HepG2 (cell line): ENCODE measurements around the gene DIPK1B. TPM values are rescaled to one million over a fixed set of nuclear protein-coding genes. Genes with fewer than 3 reads are reported as not detected.

Experiments
- GABPA ChIP-seq, 2 experiments: IDR thresholded peaks; 2 replicates each; pipeline ENCODE4 v1.6.1; 2011 to 2016; ENCODE audit warnings: low read depth in 2 of 2, low read length in 1 of 2, missing biosample characterization in 1 of 2, missing genetic modification characterization in 1 of 2
- GABPB1 ChIP-seq: IDR thresholded peaks from 2 replicates; pipeline ENCODE4 v1.6.1; 2016; ENCODE audit warnings: mild to moderate bottlenecking, missing genetic modification reagents, moderate library complexity, missing compliant biosample characterization
- GLMP ChIP-seq: sonication (generic); formaldehyde crosslinking; IDR thresholded peaks from 2 replicates; pipeline ENCODE4 v1.9.0; 2021; ENCODE audit warnings: missing genetic modification reagents, mild to moderate bottlenecking, borderline replicate concordance
- HCFC1 ChIP-seq: fragments of 150-350 bp; IDR thresholded peaks from 2 replicates; pipeline ENCODE4 v1.6.1; 2014; ENCODE audit warnings: low read depth, low read length
- KDM1A ChIP-seq: IDR thresholded peaks from 2 replicates; pipeline ENCODE4 v1.6.1; 2016; ENCODE audit warnings: missing compliant biosample characterization
- KLF12 ChIP-seq: sonication (generic); formaldehyde crosslinking; IDR thresholded peaks from 2 replicates; pipeline ENCODE4 v1.4.0; 2020; ENCODE audit warnings: missing genetic modification reagents, borderline replicate concordance
- MEIS1 ChIP-seq: sonication (generic); formaldehyde crosslinking; IDR thresholded peaks from 2 replicates; pipeline ENCODE4 v1.9.0; 2021; ENCODE audit warnings: mild to moderate bottlenecking, missing genetic modification reagents, moderate library complexity, borderline replicate concordance
- NFYB ChIP-seq: sonication (generic); formaldehyde crosslinking; IDR thresholded peaks from 2 replicates; pipeline ENCODE4 v1.4.0; 2020; ENCODE audit warnings: missing genetic modification reagents
- PHF21A ChIP-seq: sonication (generic); formaldehyde crosslinking; IDR thresholded peaks from 2 replicates; pipeline ENCODE4 v1.5.0; 2020; ENCODE audit warnings: mild to moderate bottlenecking, missing genetic modification reagents
- RAD51 ChIP-seq: fragments of 450-650 bp; IDR thresholded peaks from 2 replicates; pipeline ENCODE4 v1.6.1; 2016; ENCODE audit warnings: borderline replicate concordance
- REL ChIP-seq: sonication (generic); formaldehyde crosslinking; conservative IDR thresholded peaks from 2 replicates; pipeline ENCODE4 v1.8.0; 2022; ENCODE audit warnings: mild to moderate bottlenecking, missing genetic modification reagents, moderate library complexity
- SCMH1 ChIP-seq: sonication (generic); formaldehyde crosslinking; IDR thresholded peaks from 2 replicates; pipeline ENCODE4 v1.9.0; 2021; ENCODE audit warnings: missing genetic modification reagents, mild to moderate bottlenecking, borderline replicate concordance
- THAP11 ChIP-seq: IDR thresholded peaks from 2 replicates; pipeline ENCODE4 v1.6.1; 2016; ENCODE audit warnings: missing biosample characterization, missing genetic modification reagents
- ZFP36L1 ChIP-seq: sonication (generic); formaldehyde crosslinking; IDR thresholded peaks from 2 replicates; pipeline ENCODE4 v1.8.0; 2022; ENCODE audit warnings: mild to moderate bottlenecking, missing genetic modification reagents, moderate library complexity
- ZNF280B ChIP-seq: sonication (generic); formaldehyde crosslinking; IDR thresholded peaks from 2 replicates; pipeline ENCODE4 v1.5.0; 2020; ENCODE audit warnings: missing genetic modification reagents, mild to moderate bottlenecking, borderline replicate concordance
- ZNF354B ChIP-seq: sonication (generic); formaldehyde crosslinking; IDR thresholded peaks from 2 replicates; pipeline ENCODE4 v1.8.0; 2022; ENCODE audit warnings: mild to moderate bottlenecking, missing genetic modification reagents
- ZNF547 ChIP-seq: sonication (generic); formaldehyde crosslinking; IDR thresholded peaks from 2 replicates; pipeline ENCODE4 v1.5.1; 2020; ENCODE audit warnings: mild to moderate bottlenecking, missing genetic modification reagents
- ZNF552 ChIP-seq: sonication (generic); formaldehyde crosslinking; IDR thresholded peaks from 2 replicates; pipeline ENCODE4 v1.9.0; 2022; ENCODE audit warnings: missing genetic modification reagents, mild to moderate bottlenecking, borderline replicate concordance
- ZNF574 ChIP-seq: sonication (generic); formaldehyde crosslinking; IDR thresholded peaks from 2 replicates; pipeline ENCODE4 v1.4.0; 2020; ENCODE audit warnings: missing genetic modification reagents
- ZNF781 ChIP-seq: sonication (generic); formaldehyde crosslinking; IDR thresholded peaks from 2 replicates; pipeline ENCODE4 v1.5.1; 2020; ENCODE audit warnings: borderline replicate concordance, mild to moderate bottlenecking, missing genetic modification reagents; ENCODE audit errors: not compliant biosample characterization
- ZSCAN31 ChIP-seq: sonication (generic); formaldehyde crosslinking; IDR thresholded peaks from 2 replicates; pipeline ENCODE4 v1.5.0; 2020; ENCODE audit warnings: low read depth, mild to moderate bottlenecking, missing genetic modification reagents
- polyA plus RNA-seq, 8 experiments: library from polyadenylated mRNA; depleted of rRNA in 3 of 8; stranded (reverse) in 7 of 8; unstranded in 1 of 8; fragments of >200 nt; fragmentation: Illumina TruSeq in 4 of 8; extraction: Trizol in 4 of 8; gene quantifications; 2 replicates each; pipeline versions ENCODE4 v1.2.1 to v1.2.3, GENCODE V29; 2011 to 2016; ENCODE audit warnings: low read depth in 4 of 8, missing spikeins in 1 of 8, mixed read lengths in 1 of 8; ENCODE audit not compliant: insufficient read depth in 1 of 8
- total RNA-seq, 5 experiments: library from RNA; depleted of rRNA; stranded (reverse); fragments of >200 nt; fragmentation: Illumina TruSeq; extraction: Trizol; gene quantifications; 2 replicates each; pipeline ENCODE4 v1.2.3, GENCODE V29; 2016; ENCODE audit warnings: low read depth in 1 of 5
- TF ChIP-seq, protein P1 (sequence below): sonication (generic); formaldehyde crosslinking; IDR thresholded peaks from 2 replicates; pipeline ENCODE4 v1.5.1; 2020; ENCODE audit warnings: missing genetic modification reagents, mild to moderate bottlenecking, borderline replicate concordance
- TF ChIP-seq, protein P2 (sequence below): IDR thresholded peaks from 2 replicates; pipeline ENCODE4 v1.6.1; 2018; ENCODE audit warnings: missing genetic modification reagents

Gene DIPK1B
- total and polyA plus RNA-seq, 2 of the 13 experiments (the other 11 are each of a cell fraction or from before 2014, with no cell fraction given), result 0.18 to 3.9 TPM

- TF ChIP-seq, protein P1, sequence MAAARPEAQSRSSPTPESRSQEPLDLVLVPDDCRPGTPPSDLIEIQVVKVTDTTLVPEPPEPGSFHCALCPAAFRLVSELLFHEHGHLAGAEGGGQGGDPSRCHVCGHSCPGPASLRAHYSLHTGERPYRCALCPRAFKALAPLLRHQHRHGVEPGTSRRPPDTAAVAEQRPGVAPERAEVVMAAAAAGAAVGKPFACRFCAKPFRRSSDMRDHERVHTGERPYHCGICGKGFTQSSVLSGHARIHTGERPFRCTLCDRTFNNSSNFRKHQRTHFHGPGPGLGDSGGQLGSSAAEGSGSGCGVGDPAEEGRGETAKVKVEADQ, result no peak
- TF ChIP-seq GABPB1, result peak; percentile 72
- TF ChIP-seq ZFP36L1, result no peak
- TF ChIP-seq HCFC1, result peak; percentile 72
- TF ChIP-seq, protein P2, sequence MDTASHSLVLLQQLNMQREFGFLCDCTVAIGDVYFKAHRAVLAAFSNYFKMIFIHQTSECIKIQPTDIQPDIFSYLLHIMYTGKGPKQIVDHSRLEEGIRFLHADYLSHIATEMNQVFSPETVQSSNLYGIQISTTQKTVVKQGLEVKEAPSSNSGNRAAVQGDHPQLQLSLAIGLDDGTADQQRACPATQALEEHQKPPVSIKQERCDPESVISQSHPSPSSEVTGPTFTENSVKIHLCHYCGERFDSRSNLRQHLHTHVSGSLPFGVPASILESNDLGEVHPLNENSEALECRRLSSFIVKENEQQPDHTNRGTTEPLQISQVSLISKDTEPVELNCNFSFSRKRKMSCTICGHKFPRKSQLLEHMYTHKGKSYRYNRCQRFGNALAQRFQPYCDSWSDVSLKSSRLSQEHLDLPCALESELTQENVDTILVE (CRISPR knock-in tag), result no peak
- TF ChIP-seq ZNF574 (CRISPR knock-in tag), result 0 out of 2 replicates have a peak, but pooled peaks have one; percentile 23
- TF ChIP-seq GLMP (CRISPR knock-in tag), result no peak
- no peak for TF ChIP-seq KDM1A
- TF ChIP-seq KLF12, result no peak
- 0 out of 2 replicates have a peak, but pooled peaks have one; percentile 42 for TF ChIP-seq ZNF280B (CRISPR knock-in tag)
- TF ChIP-seq GABPA (IDR thresholded peaks at IDR 0.05; ENCODE audit: low read depth, low read length), result 0 out of 2 replicates have a peak, but pooled peaks have one; percentile 17
- peak; percentile 85 for TF ChIP-seq GABPA (CRISPR knock-in tag; IDR thresholded peaks at IDR 0.05; ENCODE audit: low read depth)
- TF ChIP-seq THAP11, result peak; percentile 98
- TF ChIP-seq ZNF552 (CRISPR knock-in tag), result no peak
- no peak for TF ChIP-seq ZSCAN31 (CRISPR knock-in tag)
- no peak for TF ChIP-seq ZNF781 (CRISPR knock-in tag)
- TF ChIP-seq PHF21A, result no peak
- TF ChIP-seq NFYB (CRISPR knock-in tag), result peak; percentile 89
- TF ChIP-seq RAD51, result peak; percentile 18; the same call in 1 of the 2 replicates
- TF ChIP-seq ZNF354B (CRISPR knock-in tag), result no peak
- TF ChIP-seq SCMH1 (CRISPR knock-in tag), result no peak
- no peak for TF ChIP-seq REL (CRISPR knock-in tag)
- no peak for TF ChIP-seq ZNF547
- no peak for TF ChIP-seq MEIS1 (CRISPR knock-in tag)
These were observed 61.1 kb downstream of the DIPK1B start (continued) for GRCh38 chr9:136773386-136774044.
